Activated CD4-positive, alpha-beta T cell treated with anti-CD3 and anti-CD28 coated beads for 24 hours (primary cell): ENCODE results near the gene UST.
"Not testable (repeated sequence)": the region's sequence is repeated elsewhere in the genome, so short reads cannot be mapped to it uniquely, and the experiment has no call there.

ENCODE experiments used
- DNase-seq, 2 donors: peaks; one replicate each; pipeline ENCODE4 v3.0.0-alpha.2; 2020; ENCODE audit warnings: low read depth in 2 of 2

The UST gene

DNA sequence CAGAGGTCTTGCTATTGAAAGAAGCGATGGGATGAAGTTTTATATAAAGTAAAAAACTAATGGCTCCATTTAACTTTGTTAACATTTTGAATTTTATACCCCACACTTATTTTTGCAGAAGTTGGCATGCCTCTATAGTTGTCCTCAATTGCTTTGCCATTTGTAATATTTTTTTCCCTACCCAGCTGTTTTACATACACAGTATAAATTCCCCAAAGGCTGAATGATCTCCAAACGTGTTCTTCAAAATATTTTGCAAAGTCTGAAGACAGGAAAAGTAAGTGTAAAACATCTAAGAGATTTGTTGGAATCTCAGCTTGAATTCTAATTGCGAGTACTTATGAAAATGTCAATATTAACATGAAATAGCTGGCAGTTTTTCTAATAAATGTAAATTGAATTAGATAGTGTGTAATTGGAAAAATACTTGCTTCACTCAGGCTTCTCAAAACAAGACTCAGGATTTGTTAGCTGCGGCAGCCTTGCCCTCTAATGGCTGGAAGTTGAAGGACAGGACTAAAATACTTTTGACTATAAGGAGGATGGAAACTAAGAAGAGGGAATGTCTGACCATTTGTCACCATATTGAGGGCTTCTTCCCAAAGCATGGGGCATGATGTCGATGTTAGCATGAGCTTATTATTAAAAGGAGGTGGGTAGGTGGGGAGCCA, 226.8 kb downstream of the UST start:
- no peak for DNase-seq

DNA sequence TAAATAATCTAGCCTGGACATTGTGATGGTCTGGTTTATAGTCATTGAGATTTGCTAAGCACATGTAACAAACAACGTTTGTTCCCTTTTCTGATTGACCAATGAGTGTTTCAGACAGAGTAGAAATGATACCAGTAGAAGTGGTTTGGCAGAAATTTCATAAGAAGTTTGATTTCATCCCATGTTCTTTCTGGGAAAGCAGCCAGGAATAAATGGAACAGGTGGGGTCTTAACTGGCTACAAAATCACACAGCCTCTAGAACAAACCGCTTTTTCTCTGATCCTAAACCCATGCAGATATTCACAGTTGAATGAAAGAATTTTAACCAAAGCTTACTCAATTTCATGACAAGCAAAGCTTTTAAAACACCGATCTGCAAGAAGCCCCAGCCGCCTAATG, 227.5 kb downstream of the UST start:
- no peak for DNase-seq

- DNase-seq: not testable (repeated sequence)
Observed at GRCh38 chr6:148978298-148978697, 231.5 kb downstream of the UST start.

- no peak for DNase-seq
Observed at GRCh38 chr6:148979014-148979901, 232.4 kb downstream of the UST start.

- DNase-seq: no peak
Observed at GRCh38 chr6:148980234-148980633, 233.4 kb downstream of the UST start.

DNA sequence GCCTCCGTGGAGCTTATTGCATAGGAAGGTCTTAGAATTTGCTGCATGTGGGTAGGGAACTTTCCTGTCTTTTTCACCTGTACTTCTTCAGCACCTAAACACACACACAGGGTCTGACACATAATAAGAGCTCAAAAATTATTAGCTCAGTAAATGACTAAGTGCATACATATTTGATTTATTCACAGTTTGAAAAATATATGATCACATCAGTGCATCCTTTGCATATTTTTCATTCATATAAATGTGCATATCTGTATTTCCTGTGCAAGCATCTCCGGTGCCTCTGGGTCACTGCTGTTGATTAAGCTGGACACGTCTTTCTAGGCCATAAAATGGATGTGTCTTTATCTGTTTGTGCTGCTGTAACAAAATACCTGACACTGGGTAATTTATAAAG, 234.7 kb downstream of the UST start:
- DNase-seq: no peak

- DNase-seq: no peak
Observed at GRCh38 chr6:148983101-148983761, 236.4 kb downstream of the UST start.

- DNase-seq: no peak
Observed at GRCh38 chr6:148983966-148984365, 237.1 kb downstream of the UST start.

- no peak for DNase-seq
Observed at GRCh38 chr6:148984531-148985056, 237.8 kb downstream of the UST start.

DNA sequence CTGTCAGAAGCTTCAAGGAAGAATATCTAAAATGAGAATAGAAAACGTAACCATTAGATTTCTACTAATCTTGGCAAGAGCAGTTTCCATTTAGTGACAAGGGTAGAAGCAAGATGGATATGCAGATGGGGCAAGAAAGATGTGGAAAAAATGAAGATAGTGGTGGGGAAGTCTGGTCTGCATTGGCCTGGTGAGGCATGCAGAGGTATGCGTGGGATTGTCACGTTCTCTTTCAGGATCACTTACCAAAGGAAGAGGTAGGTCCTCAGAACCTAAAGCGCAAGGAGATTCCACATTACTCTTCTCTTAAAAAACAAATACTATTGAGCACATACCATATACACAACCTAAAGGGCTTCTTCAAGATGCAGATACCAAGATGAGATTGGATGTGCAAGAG, 238.7 kb downstream of the UST start:
- no peak for DNase-seq

DNA sequence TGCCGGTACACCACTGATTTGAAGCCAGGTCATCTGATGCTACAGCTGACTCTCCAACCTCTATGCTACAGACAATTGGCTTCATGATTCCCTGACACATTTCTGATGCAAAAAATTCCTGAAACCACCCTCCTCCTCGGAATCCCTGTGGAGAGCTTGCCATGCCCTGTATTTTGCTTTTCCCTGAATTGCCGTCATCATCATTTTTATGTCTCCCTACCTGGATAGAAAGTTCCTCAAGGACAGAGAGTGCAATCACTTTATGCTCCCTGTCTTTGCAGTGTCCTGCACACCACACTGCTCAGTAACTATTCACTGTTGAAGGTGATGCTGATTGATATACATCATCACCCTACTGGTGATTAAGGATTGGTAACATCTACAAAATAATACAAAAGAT, 239.8 kb downstream of the UST start:
- DNase-seq: no peak

GRCh38 chr6:148987982-148988381, 241.2 kb downstream of the UST start:
- DNase-seq: no peak

- no peak for DNase-seq
Observed at GRCh38 chr6:148989585-148989984, 242.8 kb downstream of the UST start.

DNA sequence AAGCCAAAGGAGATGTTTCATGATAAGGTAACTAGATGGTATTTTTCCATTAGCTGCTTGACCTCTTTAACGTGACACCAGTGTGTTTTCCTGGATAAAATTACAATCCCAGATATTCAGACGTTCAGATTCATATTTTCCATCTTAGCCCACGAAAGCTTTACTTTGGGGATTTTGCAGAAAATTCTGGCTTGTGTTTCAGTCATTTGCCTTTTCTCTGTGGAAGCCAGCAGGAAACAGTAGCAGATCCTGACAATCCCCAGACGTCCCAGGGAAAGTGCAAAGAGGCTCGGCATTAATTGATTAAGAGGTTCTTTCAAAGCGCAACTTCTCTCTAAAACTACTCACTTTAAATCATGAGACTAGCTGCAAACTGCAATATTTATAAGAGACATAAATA, 243.6 kb downstream of the UST start:
- no peak for DNase-seq

GRCh38 chr6:148996815-148997214, 250.0 kb downstream of the UST start:
- no peak for DNase-seq

DNA sequence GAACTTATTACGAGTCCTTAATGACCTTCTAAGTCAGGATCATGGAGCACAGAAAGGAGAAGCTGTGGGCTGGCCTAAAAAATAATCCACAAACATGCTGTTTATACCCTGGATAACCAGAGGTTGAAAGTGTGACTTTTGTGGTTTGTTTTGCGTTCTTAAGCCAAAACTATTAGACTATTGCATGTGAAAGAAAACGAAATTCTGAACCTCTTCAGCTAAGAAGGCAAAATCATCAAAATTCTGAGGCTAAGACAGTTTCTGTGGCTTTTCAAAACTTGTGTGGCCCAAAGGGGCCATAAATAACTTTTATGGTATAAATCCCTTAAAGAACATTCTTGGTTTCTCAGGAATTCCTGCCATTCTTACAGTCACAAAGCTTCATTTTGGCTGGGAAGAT, 251.0 kb downstream of the UST start:
- DNase-seq: no peak

DNA sequence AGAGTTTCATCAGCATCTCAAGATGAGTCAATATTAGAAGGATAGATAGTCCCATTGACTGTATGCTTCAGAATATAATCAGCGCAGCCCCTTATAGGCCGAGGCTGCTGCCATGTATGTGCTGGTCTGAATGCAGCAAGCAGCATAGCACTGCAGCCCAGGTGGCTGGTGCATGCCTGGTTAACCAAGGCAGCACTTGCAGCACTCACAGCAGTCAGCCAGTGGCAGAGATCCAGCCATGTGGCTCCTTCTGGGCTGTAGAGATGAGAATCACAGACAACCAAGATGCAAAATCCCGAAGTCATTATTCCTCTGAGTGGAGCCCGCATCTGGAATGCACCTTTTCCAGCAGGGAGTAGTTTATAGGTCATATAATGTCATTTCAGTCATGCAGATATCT, 251.9 kb downstream of the UST start:
- no peak for DNase-seq

- no peak for DNase-seq
Observed at GRCh38 chr6:148999501-148999900, 252.7 kb downstream of the UST start.

DNA sequence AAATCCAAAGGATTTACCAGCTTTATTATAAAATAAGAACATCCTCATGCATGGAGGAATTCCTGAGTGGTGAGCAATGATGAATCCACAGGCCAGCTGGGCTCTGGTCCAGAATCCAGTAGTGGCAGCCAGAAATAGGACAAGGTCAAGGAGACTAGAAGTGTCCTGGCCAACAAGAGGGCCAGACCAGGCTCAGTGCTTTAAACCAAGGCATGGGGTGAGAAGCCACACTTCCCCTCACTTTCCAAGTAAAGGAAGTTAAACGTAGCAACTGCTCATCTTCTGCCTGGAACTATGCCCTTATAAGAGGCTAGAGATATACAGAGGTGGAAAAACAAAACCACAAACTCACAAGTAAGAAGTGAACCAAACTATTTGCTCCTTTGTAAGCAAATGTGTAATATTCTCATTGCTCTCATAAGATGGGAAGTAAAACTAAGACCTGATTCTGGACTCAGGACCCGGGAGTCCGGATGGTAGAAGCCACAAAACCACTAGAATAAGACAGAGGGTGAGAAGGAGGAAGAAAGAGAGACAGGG, 253.2 kb downstream of the UST start:
- no peak for DNase-seq

GRCh38 chr6:149001422-149001821, 254.6 kb downstream of the UST start:
- no peak for DNase-seq

DNA sequence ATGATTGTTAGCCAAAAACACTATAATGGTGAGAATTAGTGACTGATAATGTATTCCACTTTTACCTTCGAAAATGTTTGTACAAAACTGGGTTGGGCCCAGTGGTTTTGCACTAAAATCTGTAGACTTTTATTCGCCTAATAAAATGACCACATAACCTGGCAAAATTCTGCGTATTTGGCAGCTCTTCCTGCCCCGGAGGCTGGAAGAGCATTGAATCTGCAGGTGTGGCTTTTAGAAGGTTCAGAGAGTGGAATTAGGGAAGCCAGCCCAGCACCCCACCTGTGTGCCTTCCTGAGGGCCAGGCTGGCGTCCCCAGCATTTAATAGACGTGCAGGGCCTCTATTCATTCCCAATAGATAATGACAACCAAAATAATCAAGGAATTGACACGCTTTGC, 256.7 kb downstream of the UST start:
- no peak for DNase-seq

DNA sequence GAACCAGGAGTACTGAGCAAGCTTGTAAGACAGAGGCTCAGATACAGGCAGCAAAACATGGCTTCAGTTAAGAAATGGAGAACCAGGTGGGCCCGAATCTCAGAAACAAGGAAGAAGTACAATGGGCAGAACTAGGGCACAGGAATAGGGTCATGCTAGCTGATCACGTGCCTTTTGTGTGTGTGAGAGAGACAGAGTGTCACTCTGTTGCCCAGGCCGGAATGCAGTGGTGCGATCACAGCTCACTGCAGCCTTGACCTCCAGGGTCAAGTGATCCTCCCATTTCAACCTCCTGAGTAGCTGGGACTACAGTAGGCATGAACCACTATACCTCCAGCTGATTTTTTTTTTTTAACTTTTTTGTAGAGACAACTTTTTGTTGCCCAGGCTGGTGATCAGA, 257.8 kb downstream of the UST start:
- no peak for DNase-seq
